ENCODE results near the gene PDIA6.

PDIA6 gene

DNA sequence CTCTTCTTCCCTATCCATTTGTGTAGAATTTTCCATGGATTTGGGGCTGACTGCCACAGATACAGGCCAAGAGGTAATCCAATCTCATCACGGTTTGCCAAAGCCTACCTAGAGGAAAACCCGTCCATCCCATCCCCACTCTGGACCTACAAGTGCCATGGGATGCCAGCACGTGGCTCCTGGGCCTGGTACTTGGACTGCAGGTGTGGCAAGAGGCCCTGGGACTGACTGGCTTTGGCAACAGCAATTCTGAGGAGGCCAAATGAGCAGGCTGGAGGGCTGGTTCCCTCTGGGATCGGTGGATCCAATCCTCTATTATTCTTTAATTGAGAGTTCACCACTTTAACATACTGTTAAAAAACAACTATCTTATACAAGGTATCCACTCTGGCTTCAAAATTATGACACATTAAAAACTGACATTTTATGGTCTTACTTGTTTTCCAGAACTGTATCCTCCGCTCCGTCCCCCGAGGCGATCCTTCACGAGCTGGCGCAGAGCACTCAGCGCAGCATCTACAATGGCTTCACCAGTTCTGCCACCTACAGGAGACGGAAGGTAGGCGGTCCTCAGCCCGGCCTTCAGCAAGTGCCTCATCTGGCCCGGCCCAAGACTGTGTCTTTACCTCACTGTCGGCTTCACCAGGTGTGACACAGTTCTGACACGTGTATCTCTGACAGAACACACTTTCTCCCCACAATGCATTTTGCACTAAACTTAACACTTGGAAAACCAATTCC is 19.8 kb downstream of the PDIA6 start:
- no peaks in the 10 kb centered on the region for H3K4me1 ChIP-seq (ENCODE audit: control insufficient read depth in 1 of 2, insufficient read depth in 1 of 2, low read depth in 1 of 2, low read length in 1 of 2)
- no peaks in the 10 kb centered on the region for H3K9me3 ChIP-seq
- H3K4me3 ChIP-seq (ENCODE audit: low read depth in 1 of 2, low read length in 1 of 2) = no peak overlapping the region
- H3K36me3 ChIP-seq = peaks cover 79% of the 10 kb centered on the region
- H3K27ac ChIP-seq = no peak overlapping the region
- H3K27me3 ChIP-seq = no peaks in the 10 kb centered on the region
- no peak for TF ChIP-seq CTCF (IDR thresholded peaks at IDR 0.05)

DNA sequence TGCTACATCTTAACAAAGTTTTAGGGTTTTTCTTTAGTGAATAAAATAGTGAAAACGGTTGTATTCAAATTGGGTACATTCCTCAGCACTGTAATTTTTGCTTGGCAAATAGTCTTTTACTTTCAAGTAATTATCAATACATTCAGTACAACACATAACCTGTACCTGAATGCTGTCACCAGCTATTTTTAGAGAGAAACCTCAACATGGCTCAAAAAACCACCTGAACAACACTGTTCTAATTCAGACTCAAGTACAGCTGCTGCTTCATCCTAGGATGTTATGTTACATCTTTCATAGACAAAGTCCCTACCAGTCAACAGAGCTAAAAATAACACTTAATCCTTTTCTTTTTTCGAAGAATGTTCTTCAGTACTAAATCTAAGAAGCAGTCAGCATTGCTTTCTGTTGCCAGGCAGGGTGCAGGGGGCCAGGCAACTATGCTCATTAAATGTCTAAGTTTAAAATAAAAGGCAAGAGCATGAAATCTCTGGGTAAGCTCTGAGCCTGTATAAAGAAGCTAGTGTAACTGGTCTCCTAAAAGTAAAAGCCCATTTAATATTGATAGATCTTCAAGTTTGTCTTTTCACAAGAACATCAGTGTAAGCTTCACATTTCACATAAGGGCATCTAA is 20.5 kb downstream of the PDIA6 start:
- Histone ChIP-seq H3K36me3 (peaks cover 80% of the 10 kb centered on the region), H3K27ac (no peak overlapping the region), H3K4me3 (ENCODE audit: low read depth in 1 of 2, low read length in 1 of 2) (no peak overlapping the region), H3K27me3 (no peaks in the 10 kb centered on the region), H3K9me3 (no peaks in the 10 kb centered on the region), H3K4me1 (ENCODE audit: control insufficient read depth in 1 of 2, insufficient read depth in 1 of 2, low read depth in 1 of 2, low read length in 1 of 2) (no peaks in the 10 kb centered on the region)
- TF ChIP-seq CTCF (IDR thresholded peaks at IDR 0.05) = no peak

DNA sequence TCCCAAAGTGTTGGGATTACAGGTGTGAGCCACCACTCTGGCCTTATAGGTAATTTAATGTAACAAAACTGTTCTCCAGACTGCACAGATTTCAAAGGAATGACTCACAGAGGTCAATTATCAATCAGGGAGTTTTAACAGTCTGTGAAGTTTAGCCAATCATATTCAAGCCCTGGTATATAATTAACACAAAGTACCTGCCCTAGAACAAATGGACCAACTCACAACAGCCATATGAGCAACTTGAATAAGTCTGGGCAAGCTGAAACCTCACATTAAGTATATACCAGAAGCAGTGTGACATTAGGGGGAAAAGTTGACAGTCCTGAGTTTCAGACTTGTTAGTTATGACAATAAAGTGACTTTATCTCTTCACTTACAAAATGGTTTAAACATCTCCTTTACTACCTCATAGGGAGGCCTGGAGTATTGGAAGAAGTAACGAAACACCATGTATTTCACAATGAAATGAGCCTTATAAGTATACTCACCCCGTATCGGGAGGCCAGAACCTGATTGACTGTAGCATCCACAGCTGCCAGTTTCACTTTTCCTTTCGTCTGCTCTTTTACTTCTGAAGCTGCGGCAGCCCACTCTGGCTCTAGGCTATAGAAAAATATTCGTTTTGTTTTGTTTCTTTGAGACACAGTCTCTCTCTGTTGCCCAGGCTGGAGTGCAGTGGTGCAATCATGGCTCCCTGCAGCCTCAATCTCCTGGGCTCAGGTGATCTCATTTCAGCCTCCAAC is 22.2 kb downstream of the PDIA6 start:
- H3K27ac ChIP-seq = no peak overlapping the region
- H3K27me3 ChIP-seq = no peaks in the 10 kb centered on the region
- H3K36me3 ChIP-seq = peaks cover 85% of the 10 kb centered on the region
- TF ChIP-seq CTCF (IDR thresholded peaks at IDR 0.05) = no peak
- H3K9me3 ChIP-seq = no peaks in the 10 kb centered on the region
- no peak overlapping the region for H3K4me3 ChIP-seq (ENCODE audit: low read depth in 1 of 2, low read length in 1 of 2)
- H3K4me1 ChIP-seq (ENCODE audit: control insufficient read depth in 1 of 2, insufficient read depth in 1 of 2, low read depth in 1 of 2, low read length in 1 of 2) = no peaks in the 10 kb centered on the region

DNA sequence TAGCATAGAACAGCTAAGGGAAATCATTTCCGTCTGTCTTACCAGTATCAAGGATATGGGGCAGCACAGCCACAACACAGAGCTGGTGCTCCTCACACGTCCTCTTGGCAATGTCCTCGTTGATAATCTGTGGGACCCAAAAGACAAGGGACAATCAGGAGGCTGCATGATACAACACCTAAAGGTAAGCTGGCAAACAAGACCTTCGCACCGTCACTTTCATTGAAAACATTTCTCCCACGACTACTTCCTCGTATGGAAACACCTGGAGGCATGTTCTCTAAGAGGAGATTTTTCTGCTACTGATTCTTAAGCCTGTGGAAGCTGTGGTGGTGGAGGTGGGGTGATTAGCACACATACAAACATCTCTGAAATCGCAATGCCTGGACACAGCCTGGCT is 23.7 kb downstream of the PDIA6 start:
- Histone ChIP-seq H3K4me3 (ENCODE audit: low read depth in 1 of 2, low read length in 1 of 2) (no peak overlapping the region), H3K4me1 (ENCODE audit: control insufficient read depth in 1 of 2, insufficient read depth in 1 of 2, low read depth in 1 of 2, low read length in 1 of 2) (no peaks in the 10 kb centered on the region), H3K36me3 (peaks cover 91% of the 10 kb centered on the region), H3K27ac (no peak overlapping the region), H3K9me3 (no peaks in the 10 kb centered on the region), H3K27me3 (no peaks in the 10 kb centered on the region)
- no peak for TF ChIP-seq CTCF (IDR thresholded peaks at IDR 0.05)

DNA sequence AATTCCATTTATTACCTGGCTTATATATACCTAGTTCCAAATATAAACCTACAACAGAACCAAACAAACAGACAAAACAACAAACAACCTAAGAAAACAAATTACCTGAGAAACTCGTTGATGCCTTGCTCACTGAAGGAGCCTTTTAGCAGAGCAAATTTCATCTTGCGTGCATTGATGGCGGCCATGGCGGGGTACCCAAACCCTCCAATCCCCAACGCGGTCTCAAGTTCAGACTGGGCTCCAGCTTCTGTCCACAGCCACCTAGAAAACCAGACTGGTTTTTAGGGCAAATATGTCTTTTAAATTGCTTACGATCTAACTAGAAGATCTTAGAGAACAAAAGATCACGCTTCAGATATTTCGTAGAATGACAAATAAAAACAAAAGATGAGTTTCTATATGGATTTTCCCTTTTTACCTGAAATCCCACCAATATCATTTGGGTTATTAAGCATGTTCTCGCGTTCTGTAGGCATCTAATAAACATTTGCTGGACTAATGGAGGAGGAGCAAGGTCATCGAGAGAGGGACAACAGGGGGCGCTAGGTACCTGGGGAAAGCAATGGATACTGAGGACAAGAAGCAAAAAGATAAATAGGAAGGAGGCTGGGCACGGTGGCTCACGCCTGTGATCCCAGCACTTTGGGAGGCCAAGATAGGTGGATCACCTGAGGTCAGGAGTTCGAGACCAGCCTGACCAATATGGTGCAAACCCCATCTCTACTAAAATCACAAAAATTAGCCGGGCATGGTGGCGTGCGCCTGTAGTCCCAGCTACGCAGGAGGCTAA is 25.2 kb downstream of the PDIA6 start:
- peaks cover 92% of the 10 kb centered on the region for H3K36me3 ChIP-seq
- no peak overlapping the region for H3K4me3 ChIP-seq (ENCODE audit: low read depth in 1 of 2, low read length in 1 of 2)
- no peaks in the 10 kb centered on the region for H3K9me3 ChIP-seq
- H3K27ac ChIP-seq = no peak overlapping the region
- H3K4me1 ChIP-seq (ENCODE audit: control insufficient read depth in 1 of 2, insufficient read depth in 1 of 2, low read depth in 1 of 2, low read length in 1 of 2) = no peaks in the 10 kb centered on the region
- H3K27me3 ChIP-seq = no peaks in the 10 kb centered on the region
- TF ChIP-seq CTCF (IDR thresholded peaks at IDR 0.05) = no peak
